ENCODE data around the gene CCND1.

DNA sequence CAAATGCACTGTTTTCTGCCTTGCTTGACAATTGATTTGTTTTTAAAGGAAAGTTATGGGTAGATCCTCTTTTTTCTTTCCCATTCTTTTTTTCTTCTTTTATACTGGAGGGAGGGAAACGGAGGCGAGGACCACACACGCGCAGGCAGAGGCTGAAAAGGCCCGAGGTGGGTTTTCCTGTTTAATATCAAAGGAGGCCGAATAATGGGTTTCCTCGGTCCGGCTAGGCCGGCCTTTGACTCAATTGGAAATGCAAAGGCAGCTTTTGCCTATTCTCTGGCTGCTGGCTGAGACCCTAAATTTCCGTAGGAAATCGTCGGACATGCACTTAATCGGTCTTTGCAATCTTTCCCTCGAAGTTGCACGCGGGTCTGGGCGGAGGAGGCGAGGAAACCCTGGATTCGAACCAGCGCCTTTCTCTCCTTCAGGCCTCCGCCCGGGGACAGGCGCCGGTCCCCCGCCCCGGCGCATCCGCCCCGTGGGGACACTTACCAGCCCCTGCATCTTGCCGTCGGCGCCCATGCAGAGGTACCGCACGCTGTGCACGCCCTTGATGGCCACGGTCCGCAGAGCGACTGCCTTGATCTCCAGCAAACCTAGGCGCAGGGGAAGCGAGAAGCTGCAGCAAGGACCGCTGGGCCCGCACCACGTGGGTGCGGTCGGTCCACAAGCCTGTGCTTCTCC, 62.0 kb downstream of the CCND1 start:
- TF ChIP-seq EZH2phosphoT487 (IDR thresholded peaks at IDR 0.05; ENCODE audit: low read depth, severe bottlenecking, unreplicated experiment) (peak; percentile 25), EZH2 (IDR thresholded peaks at IDR 0.05; ENCODE audit: borderline replicate concordance) (peak; percentile 88)
- TF ChIP-seq, protein P1, sequence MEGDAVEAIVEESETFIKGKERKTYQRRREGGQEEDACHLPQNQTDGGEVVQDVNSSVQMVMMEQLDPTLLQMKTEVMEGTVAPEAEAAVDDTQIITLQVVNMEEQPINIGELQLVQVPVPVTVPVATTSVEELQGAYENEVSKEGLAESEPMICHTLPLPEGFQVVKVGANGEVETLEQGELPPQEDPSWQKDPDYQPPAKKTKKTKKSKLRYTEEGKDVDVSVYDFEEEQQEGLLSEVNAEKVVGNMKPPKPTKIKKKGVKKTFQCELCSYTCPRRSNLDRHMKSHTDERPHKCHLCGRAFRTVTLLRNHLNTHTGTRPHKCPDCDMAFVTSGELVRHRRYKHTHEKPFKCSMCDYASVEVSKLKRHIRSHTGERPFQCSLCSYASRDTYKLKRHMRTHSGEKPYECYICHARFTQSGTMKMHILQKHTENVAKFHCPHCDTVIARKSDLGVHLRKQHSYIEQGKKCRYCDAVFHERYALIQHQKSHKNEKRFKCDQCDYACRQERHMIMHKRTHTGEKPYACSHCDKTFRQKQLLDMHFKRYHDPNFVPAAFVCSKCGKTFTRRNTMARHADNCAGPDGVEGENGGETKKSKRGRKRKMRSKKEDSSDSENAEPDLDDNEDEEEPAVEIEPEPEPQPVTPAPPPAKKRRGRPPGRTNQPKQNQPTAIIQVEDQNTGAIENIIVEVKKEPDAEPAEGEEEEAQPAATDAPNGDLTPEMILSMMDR (IDR thresholded peaks at IDR 0.05; ENCODE audit: poor library complexity): no peak

All from hepatocyte (in vitro differentiated cells).